Esophagus squamous epithelium (tissue), 5 donors: ENCODE results near the gene TMEM145. TPM values are rescaled to one million over a fixed set of nuclear protein-coding genes. Genes with fewer than 3 reads are reported as not detected.

Experiments used
- DNase-seq: peaks from one replicate; lab custom pipeline; 2025; lab: John Stamatoyannopoulos, UW
- H3K27ac ChIP-seq, 4 donors: fragments of 200-600 bp; sonication (generic); one replicate each; pipeline ENCODE4 v1.5.1; 2016 to 2019; ENCODE audit warnings: mild to moderate bottlenecking in 1 of 4
- H3K27me3 ChIP-seq, 4 donors: fragments of 200-600 bp; sonication (generic); 1 replicate in 3 of 4; 2 replicates in 1 of 4; pipeline versions ENCODE4 v1.5.1 to v1.6.0; 2017 to 2021; ENCODE audit warnings: antibody characterized with exemption in 1 of 4
- H3K36me3 ChIP-seq, 3 donors: fragments of 200-600 bp; sonication (generic); one replicate each; pipeline ENCODE4 v1.5.1; 2016 to 2019
- H3K4me1 ChIP-seq, 3 donors: fragments of 200-600 bp; sonication (generic); one replicate each; pipeline ENCODE4 v1.5.1; 2017 to 2019
- H3K4me3 ChIP-seq, 4 donors: fragments of 200-600 bp; sonication (generic); 1 replicate in 3 of 4; 2 replicates in 1 of 4; pipeline ENCODE4 v1.5.1; 2016 to 2019; ENCODE audit warnings: mild to moderate bottlenecking in 2 of 4, moderate library complexity in 1 of 4
- H3K9me3 ChIP-seq, 3 donors: fragments of 200-600 bp; sonication (generic); one replicate each; pipeline ENCODE4 v1.5.1; 2016 to 2019
- POLR2A ChIP-seq, 4 donors: fragments of 450-650 bp; IDR thresholded peaks; one replicate each; pipeline ENCODE4 v1.6.1; 2017; ENCODE audit warnings: antibody characterized with exemption in 4 of 4, mild to moderate bottlenecking in 4 of 4, moderate library complexity in 3 of 4
- WGBS, 2 donors: methylation state at CpG; one replicate each; pipeline ENCODE4 v1.1.5; 2018; 5-methylcytosine and 5-hydroxymethylcytosine counted together
- intact Hi-C: fragments of 100-400 bp; cut with DNase I; formaldehyde crosslinking; loops from one replicate; pipeline ENCODE4 v1.15.0; 2022
- total RNA-seq, 4 donors: library from RNA; depleted of rRNA; stranded (reverse); fragments of >200 nt; gene quantifications; one replicate each; pipeline ENCODE4 v1.1.0, GENCODE V29; 2016
- TF ChIP-seq, protein P1 (sequence below), 6 experiments: fragments of 450-650 bp in 4 of 6; fragments of 200-600 bp in 2 of 6; sonication (generic) in 2 of 6; IDR thresholded peaks; one replicate each; pipeline ENCODE4 v1.5.1; 2016 to 2019; ENCODE audit warnings: antibody characterized with exemption in 6 of 6, mild to moderate bottlenecking in 4 of 6, moderate library complexity in 4 of 6
- donor health status: DM: yes; HTN: yes; CAD: no.

TMEM145 gene
- total RNA-seq, 4 donors from 2014 or later = not detected

DNA sequence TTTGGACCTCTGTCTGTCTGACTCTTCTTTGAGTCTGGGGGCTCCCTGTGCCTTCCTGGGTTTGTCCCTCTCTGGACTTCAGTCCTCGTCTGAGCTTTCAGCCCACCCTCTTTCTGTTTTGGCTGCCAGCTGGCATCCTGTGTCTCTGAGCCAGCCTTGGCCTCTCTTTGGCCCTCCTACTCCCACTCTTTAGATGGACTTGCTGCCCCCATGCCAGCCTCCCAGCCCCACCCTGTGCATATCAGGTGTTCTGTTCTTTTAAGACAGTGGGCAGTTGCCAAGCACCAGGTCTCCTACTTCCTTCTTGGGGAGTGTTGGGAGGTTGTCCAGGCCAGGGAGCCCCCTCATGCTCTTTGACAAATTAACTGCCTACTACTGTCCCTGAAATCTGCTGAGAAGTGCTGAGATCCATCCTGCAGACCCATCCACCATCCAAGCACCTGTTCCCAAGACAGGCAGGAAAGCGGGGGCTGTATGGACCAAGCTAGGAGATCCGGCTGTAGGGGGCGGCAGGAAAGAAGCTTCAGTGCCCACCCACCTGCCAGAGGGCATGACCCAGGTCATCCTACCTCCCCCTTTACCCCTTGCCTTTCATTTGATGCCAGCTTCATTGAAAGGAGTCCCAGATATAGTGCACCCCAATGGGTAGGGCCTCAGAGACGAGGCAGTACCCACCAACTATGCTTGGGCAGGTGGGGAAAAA, 34.5 kb upstream of the TMEM145 start:
- intact Hi-C loops = no loop called here
- no peak for DNase-seq
- no peaks in the 10 kb centered on the region for H3K9me3 ChIP-seq
- no peaks in the 10 kb centered on the region for H3K27me3 ChIP-seq
- TF ChIP-seq, protein P1, sequence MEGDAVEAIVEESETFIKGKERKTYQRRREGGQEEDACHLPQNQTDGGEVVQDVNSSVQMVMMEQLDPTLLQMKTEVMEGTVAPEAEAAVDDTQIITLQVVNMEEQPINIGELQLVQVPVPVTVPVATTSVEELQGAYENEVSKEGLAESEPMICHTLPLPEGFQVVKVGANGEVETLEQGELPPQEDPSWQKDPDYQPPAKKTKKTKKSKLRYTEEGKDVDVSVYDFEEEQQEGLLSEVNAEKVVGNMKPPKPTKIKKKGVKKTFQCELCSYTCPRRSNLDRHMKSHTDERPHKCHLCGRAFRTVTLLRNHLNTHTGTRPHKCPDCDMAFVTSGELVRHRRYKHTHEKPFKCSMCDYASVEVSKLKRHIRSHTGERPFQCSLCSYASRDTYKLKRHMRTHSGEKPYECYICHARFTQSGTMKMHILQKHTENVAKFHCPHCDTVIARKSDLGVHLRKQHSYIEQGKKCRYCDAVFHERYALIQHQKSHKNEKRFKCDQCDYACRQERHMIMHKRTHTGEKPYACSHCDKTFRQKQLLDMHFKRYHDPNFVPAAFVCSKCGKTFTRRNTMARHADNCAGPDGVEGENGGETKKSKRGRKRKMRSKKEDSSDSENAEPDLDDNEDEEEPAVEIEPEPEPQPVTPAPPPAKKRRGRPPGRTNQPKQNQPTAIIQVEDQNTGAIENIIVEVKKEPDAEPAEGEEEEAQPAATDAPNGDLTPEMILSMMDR (IDR thresholded peaks at IDR 0.05) = peak in 1 of 6 experiments; percentile 2
- no peak for TF ChIP-seq POLR2A (IDR thresholded peaks at IDR 0.05)
- H3K4me1 ChIP-seq = peaks cover 67 to 100% (median 79%) of the 10 kb centered on the region in 3 donors
- peak overlapping the region in 2 of 4 donors; percentile 2 to 4 for H3K4me3 ChIP-seq
- peak overlapping the region; percentile 84 to 99 (median 96) for H3K27ac ChIP-seq
- H3K36me3 ChIP-seq = peaks cover 7 to 32% (median 12%) of the 10 kb centered on the region in 3 donors
- 49 to 51% methylated on average over 4 to 5 of the region's 5 CpGs for WGBS, 2 donors

DNA sequence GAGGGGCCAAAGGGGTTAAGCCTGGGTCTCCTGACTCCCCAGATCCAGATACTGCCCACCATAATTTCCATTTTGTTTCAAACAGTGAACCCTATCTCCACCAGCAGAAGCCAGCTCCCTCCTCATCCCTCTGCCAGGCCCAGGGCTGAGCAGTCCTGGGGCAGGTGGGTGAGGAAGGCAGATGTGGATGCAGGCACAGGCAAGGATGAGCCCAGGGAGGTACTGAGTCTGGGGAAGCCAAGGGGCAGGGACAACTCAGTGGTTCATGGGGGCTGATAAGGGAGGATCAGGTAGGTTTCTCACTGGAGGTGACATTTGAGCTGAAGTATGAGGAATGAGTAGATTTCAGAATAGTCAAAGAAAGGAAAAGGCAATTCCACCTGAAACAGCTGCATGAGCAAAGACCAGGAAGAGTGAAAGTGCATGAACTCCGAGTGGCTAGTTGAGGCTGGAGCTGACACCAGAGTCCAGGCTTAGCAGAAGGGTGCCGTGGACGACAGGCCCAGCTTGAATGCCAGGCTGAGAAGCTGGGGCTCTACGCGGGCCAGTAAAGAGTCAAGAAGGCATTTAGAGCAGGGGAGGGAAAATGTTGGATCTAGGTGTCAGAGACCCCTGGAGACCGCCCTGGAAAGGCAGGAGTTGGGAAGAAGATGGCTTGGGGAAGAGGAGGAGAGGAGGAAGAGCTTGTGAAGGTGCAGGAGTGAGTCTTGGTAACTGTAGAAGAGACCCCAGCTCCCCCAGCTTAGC, 33.8 kb upstream of the TMEM145 start:
- peaks cover 67 to 93% (median 77%) of the 10 kb centered on the region in 3 donors for H3K4me1 ChIP-seq

DNA sequence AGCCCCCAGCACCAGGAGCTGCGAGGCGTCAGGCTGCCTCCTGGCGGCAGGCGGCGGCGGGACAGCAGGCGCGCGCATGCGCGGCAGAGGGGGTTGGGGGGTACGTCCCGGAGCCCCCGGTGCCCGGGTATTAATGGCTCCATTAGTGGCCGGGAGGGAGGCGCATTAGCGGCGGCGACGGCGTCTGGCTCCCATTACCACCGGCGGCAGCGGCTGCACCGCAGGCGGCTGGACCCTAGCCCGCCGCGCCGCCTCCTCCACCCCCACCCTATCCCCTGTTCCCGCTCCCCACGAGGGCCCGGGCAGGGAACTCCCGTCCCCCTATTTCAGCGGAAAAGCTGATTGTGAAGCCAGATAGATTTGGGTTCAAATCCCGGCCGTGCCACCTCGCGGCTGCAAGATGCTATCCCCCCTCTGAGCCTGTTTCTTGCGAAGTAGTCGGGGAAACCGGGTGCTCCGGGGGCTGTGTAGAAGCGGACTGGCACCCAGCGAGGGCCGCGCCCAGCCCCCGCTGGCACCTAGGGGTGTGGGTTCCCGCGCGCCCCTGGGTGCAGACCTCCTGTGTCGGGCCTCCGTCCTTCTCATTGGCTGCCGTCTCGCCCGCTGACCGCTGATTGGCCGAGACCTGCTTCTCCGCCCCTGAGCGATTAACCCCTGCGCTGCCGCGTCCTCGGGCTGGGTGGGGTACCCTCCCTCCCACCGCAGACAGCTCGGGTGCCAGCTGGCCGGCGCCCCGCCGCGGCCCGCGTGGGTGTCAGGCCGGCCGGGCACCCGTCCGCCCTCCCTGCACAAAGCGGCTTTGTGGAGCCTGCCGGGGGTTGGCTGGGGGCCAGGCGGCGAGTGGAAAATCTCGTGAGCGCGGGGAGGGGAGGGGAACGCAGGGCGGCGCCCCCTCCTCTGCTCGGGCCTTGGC, 33.0 kb upstream of the TMEM145 start:
- 0% methylated on average over 3 to 23 of the region's 89 CpGs for WGBS, 2 donors
- intact Hi-C loops = no loop called here
- Histone ChIP-seq H3K9me3 (no peaks in the 10 kb centered on the region), H3K27ac (peak overlapping the region; percentile 84 to 99 (median 96)), H3K4me1 (peaks cover 75 to 92% (median 76%) of the 10 kb centered on the region in 3 donors), H3K27me3 (no peaks in the 10 kb centered on the region), H3K4me3 (peak overlapping the region; percentile 34 to 96 (median 76)), H3K36me3 (peaks cover 0 to 17% (median 0%) of the 10 kb centered on the region in 3 donors)
- peak in 2 of 4 donors; percentile 8 to 36 for TF ChIP-seq POLR2A (IDR thresholded peaks at IDR 0.05)
- TF ChIP-seq, protein P1 (IDR thresholded peaks at IDR 0.05) = peak; percentile 87 to 96 (median 94)
- DNase-seq = no peak

More for the DNA sequence above, 33.8 kb upstream of the TMEM145 start:
- TF ChIP-seq POLR2A (IDR thresholded peaks at IDR 0.05) = no peak
- TF ChIP-seq, protein P1 (IDR thresholded peaks at IDR 0.05) = no peak
- Histone ChIP-seq H3K4me3 (peak overlapping the region; percentile 34 to 96 (median 76)), H3K9me3 (no peaks in the 10 kb centered on the region), H3K27me3 (no peaks in the 10 kb centered on the region), H3K36me3 (peaks cover 0 to 25% (median 5%) of the 10 kb centered on the region in 3 donors), H3K27ac (peak overlapping the region; percentile 84 to 99 (median 96))
- 6 to 12% methylated on average over 6 of the region's 6 CpGs for WGBS, 2 donors
- DNase-seq = no peak
- intact Hi-C loops = no loop called here

DNA sequence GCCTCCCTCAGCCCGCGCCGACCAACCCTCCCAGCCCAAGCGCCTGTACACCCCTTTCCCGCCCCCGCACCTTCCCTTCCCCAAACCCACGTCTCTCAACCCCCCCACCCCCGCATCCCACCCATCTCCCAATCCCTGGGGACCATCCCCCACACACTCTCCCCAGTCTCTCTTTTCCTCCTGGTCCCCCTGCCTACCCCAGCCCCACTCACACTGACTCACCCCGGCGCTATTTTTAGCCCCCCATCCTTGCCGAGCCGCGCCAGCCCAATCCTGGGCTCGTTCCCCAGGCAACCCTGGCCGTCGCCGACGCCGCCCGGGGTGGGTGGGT, 32.3 kb upstream of the TMEM145 start:
- H3K36me3 ChIP-seq = peaks cover 0 to 10% (median 0%) of the 10 kb centered on the region in 3 donors
- H3K4me1 ChIP-seq = peaks cover 77 to 92% (median 81%) of the 10 kb centered on the region in 3 donors
- no peaks in the 10 kb centered on the region for H3K9me3 ChIP-seq
- peak overlapping the region; percentile 34 to 96 (median 76) for H3K4me3 ChIP-seq
- intact Hi-C loops = no loop called here
- no peak for TF ChIP-seq POLR2A (IDR thresholded peaks at IDR 0.05)
- TF ChIP-seq, protein P1 (IDR thresholded peaks at IDR 0.05) = no peak
- peak overlapping the region; percentile 84 to 99 (median 96) for H3K27ac ChIP-seq
- WGBS, 2 donors = 0% methylated on average over 3 to 4 of the region's 20 CpGs
- H3K27me3 ChIP-seq = no peaks in the 10 kb centered on the region
- DNase-seq = no peak
